Tibial nerve (tissue), 4 donors: ENCODE measurements around the gene OR2AT4.

ENCODE experiments used
- EP300 ChIP-seq, 2 donors: sonication (generic); formaldehyde crosslinking; IDR thresholded peaks; one replicate each; pipeline ENCODE4 v1.6.1; 2017; ENCODE audit warnings: antibody characterized with exemption in 2 of 2, mild to moderate bottlenecking in 1 of 2
- TF ChIP-seq, protein P1 (sequence below), 5 experiments: fragments of 200-600 bp in 3 of 5; fragments of 450-650 bp in 2 of 5; sonication (generic) in 3 of 5; IDR thresholded peaks; one replicate each; pipeline ENCODE4 v1.5.1; 2016 to 2019; ENCODE audit warnings: antibody characterized with exemption in 5 of 5, mild to moderate bottlenecking in 3 of 5, moderate library complexity in 2 of 5

DNA sequence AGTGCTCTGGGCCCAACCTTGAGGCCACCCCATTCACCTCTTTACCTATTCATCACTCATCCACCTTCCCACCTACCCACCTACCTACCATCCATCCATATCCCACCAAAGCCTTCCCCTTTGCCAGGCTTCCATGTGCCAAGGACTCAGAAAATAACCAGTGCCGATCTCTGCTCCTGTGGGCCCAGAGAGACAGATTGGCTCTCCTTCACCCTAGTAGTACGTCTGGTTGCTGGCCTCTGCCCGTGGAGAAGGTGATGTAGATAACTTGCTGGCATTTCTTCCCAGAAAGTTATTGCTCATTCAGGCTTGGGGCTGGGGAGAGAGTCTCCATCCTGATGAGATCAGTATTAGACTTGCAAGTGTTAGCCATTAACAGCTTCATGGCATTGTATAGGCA lies 62.8 kb downstream of the OR2AT4 start:
- no peak for TF ChIP-seq EP300 (IDR thresholded peaks at IDR 0.05)
- TF ChIP-seq, protein P1, sequence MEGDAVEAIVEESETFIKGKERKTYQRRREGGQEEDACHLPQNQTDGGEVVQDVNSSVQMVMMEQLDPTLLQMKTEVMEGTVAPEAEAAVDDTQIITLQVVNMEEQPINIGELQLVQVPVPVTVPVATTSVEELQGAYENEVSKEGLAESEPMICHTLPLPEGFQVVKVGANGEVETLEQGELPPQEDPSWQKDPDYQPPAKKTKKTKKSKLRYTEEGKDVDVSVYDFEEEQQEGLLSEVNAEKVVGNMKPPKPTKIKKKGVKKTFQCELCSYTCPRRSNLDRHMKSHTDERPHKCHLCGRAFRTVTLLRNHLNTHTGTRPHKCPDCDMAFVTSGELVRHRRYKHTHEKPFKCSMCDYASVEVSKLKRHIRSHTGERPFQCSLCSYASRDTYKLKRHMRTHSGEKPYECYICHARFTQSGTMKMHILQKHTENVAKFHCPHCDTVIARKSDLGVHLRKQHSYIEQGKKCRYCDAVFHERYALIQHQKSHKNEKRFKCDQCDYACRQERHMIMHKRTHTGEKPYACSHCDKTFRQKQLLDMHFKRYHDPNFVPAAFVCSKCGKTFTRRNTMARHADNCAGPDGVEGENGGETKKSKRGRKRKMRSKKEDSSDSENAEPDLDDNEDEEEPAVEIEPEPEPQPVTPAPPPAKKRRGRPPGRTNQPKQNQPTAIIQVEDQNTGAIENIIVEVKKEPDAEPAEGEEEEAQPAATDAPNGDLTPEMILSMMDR (IDR thresholded peaks at IDR 0.05) = no peak
